OCI-LY1 (cell line): Measurements from ENCODE around the gene RTTN.

Source experiments
- H2AFZ ChIP-seq: fragments of 200-600 bp; sonication (generic), shearing (Covaris generic); 2 replicates; pipeline ENCODE4 v1.6.0; 2014; ENCODE audit warnings: antibody characterized with exemption, mild to moderate bottlenecking, low read length
- H3F3A ChIP-seq: fragments of 200-600 bp; sonication (generic), shearing (Covaris generic); 2 replicates; pipeline ENCODE4 v1.6.0; 2014; ENCODE audit warnings: mild to moderate bottlenecking, antibody characterized with exemption, low read length, moderate library complexity; ENCODE audit not compliant: insufficient read depth
- H3K27ac ChIP-seq: fragments of 200-600 bp; sonication (generic); 2 replicates; pipeline ENCODE4 v1.5.1; 2014; ENCODE audit warnings: low read length, mixed run types, mild to moderate bottlenecking, low read depth; ENCODE audit not compliant: poor library complexity, severe bottlenecking
- H3K27me3 ChIP-seq: fragments of 200-600 bp; sonication (generic); 2 replicates; pipeline ENCODE4 v1.6.0; 2014; ENCODE audit warnings: antibody characterized with exemption, mild to moderate bottlenecking, low read length, moderate library complexity; ENCODE audit not compliant: insufficient read depth
- H3K36me3 ChIP-seq: fragments of 200-600 bp; sonication (generic); 2 replicates; pipeline ENCODE4 v1.6.1; 2014; ENCODE audit warnings: mild to moderate bottlenecking, antibody characterized with exemption, low read length, moderate library complexity, mixed read lengths; ENCODE audit not compliant: insufficient read depth
- H3K4me1 ChIP-seq: fragments of 200-600 bp; sonication (generic); 2 replicates; pipeline ENCODE4 v1.5.1; 2014; ENCODE audit warnings: mild to moderate bottlenecking, low read length, moderate library complexity; ENCODE audit not compliant: insufficient read depth, severe bottlenecking
- H3K4me2 ChIP-seq: fragments of 200-600 bp; sonication (generic), shearing (Covaris generic); 2 replicates; pipeline ENCODE4 v1.6.1; 2014; ENCODE audit warnings: low read length
- H3K4me3 ChIP-seq: fragments of 200-600 bp; sonication (generic); 2 replicates; pipeline ENCODE4 v1.5.1; 2014; ENCODE audit warnings: low read length, low read depth, mild to moderate bottlenecking, mixed read lengths; ENCODE audit not compliant: poor library complexity, severe bottlenecking
- H3K79me2 ChIP-seq: fragments of 200-600 bp; shearing (Covaris generic); 2 replicates; pipeline ENCODE4 v1.6.1; 2016; ENCODE audit warnings: mixed run types, low read length, mixed read lengths; ENCODE audit not compliant: insufficient read depth
- H3K9ac ChIP-seq: fragments of 200-600 bp; sonication (generic), shearing (Covaris generic); 2 replicates; pipeline ENCODE4 v1.6.1; 2014; ENCODE audit warnings: mild to moderate bottlenecking, low read length, mixed read lengths
- H3K9me2 ChIP-seq: fragments of 200-600 bp; sonication (generic), shearing (Covaris generic); 2 replicates; pipeline ENCODE4 v1.6.1; 2014; ENCODE audit warnings: low read depth, mild to moderate bottlenecking, low read length, mixed read lengths
- H3K9me3 ChIP-seq: fragments of 200-600 bp; shearing (Covaris generic); 2 replicates; pipeline ENCODE4 v1.6.1; 2014; ENCODE audit warnings: low read length, mixed read lengths
- H4K20me1 ChIP-seq: fragments of 200-600 bp; sonication (generic), shearing (Covaris generic); 2 replicates; pipeline ENCODE4 v1.6.0; 2016; ENCODE audit warnings: mild to moderate bottlenecking, low read length; ENCODE audit not compliant: insufficient read depth
- EZH2 ChIP-seq: fragments of 200-600 bp; sonication (generic), shearing (Covaris generic); IDR thresholded peaks from 2 replicates; pipeline ENCODE4 v1.8.0; 2017; ENCODE audit warnings: borderline replicate concordance, mixed run types, mild to moderate bottlenecking, antibody characterized with exemption, low read length, moderate library complexity, mixed read lengths
- TF ChIP-seq, protein P1 (sequence below): fragments of 200-600 bp; sonication (generic), shearing (Covaris generic); IDR thresholded peaks from 2 replicates; pipeline ENCODE4 v1.5.1; 2017; ENCODE audit warnings: mild to moderate bottlenecking, antibody characterized with exemption, low read length, moderate library complexity, mixed read lengths

RTTN gene

DNA sequence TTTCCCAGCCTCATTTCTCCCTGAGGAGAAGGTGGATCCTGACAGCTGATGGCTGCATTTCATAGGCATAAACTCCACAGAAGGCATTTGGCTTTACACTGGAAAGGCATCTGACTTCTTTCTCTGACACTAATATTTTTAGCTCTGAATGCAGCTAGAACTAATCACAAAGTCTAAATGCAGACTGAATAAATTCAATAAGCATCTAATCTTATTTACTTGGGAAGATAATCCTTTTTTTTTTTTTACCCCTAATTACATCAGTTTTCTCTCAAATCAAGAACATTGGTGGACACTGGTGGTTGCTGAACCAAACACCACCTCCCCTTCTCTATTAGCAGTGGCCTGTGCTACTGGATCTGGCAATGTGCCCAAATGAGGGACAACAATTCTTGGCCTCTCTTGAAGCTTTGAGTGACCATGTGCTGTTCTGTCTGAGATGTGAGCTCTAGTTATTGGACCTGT, 206.9 kb downstream of the RTTN start:
- Histone ChIP-seq H4K20me1 (no peaks in the 10 kb centered on the region), H3K36me3 (no peaks in the 10 kb centered on the region), H3K4me3 (no peak overlapping the region), H3K9me2 (no peaks in the 10 kb centered on the region), H3K9ac (no peak overlapping the region), H3K27ac (no peak overlapping the region), H3K9me3 (no peaks in the 10 kb centered on the region), H3K4me2 (no peak overlapping the region), H2AFZ (no peak overlapping the region), H3K79me2 (no peaks in the 10 kb centered on the region), H3K27me3 (no peaks in the 10 kb centered on the region), H3F3A (no peaks in the 10 kb centered on the region), H3K4me1 (no peaks in the 10 kb centered on the region)
- TF ChIP-seq, protein P1, sequence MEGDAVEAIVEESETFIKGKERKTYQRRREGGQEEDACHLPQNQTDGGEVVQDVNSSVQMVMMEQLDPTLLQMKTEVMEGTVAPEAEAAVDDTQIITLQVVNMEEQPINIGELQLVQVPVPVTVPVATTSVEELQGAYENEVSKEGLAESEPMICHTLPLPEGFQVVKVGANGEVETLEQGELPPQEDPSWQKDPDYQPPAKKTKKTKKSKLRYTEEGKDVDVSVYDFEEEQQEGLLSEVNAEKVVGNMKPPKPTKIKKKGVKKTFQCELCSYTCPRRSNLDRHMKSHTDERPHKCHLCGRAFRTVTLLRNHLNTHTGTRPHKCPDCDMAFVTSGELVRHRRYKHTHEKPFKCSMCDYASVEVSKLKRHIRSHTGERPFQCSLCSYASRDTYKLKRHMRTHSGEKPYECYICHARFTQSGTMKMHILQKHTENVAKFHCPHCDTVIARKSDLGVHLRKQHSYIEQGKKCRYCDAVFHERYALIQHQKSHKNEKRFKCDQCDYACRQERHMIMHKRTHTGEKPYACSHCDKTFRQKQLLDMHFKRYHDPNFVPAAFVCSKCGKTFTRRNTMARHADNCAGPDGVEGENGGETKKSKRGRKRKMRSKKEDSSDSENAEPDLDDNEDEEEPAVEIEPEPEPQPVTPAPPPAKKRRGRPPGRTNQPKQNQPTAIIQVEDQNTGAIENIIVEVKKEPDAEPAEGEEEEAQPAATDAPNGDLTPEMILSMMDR: no peak
- no peak for TF ChIP-seq EZH2

DNA sequence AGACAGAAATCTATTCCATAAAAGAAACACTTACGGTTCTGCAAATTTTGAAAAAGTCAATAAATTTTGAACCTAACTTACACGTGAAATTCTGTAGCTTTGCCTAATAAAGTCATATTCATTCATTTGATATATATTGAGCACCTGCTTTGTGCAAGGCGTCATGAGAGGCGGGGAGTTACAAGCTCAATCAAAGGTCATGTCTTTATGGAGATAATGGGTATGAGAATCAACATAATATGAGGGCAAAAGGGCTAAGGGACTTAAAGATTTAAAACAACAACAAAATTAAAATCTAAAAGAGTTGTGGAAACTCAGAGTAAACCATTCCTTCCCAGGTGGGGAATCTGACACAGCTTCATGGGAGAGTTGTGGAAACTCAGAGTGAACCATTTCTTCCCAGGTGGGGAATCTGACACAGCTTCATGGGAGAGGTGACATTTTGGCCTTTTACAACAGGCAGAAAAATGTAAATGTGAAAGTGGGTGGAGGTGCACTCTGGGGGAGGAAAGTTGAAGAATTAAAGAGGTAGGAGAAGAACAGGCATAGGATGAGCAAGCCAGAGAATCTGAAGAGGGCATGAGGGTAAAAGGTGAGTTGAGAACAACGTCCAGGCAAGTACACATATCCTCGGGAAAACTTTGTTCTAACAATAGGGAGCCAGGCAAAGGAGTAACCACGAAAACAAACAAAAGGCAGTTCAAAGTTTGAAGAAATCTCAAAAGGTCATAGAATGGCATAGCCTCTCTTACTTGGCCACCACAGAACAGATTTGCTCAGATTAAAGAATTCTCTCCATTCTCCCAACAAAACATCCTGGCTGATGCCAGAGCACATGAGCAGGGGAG, 208.3 kb downstream of the RTTN start:
- Histone ChIP-seq H3K9ac (no peak overlapping the region), H3K27me3 (no peaks in the 10 kb centered on the region), H2AFZ (no peak overlapping the region), H3K27ac (no peak overlapping the region), H3K4me2 (no peak overlapping the region), H3K4me1 (no peaks in the 10 kb centered on the region), H3K4me3 (no peak overlapping the region), H3K9me2 (no peaks in the 10 kb centered on the region), H3K36me3 (no peaks in the 10 kb centered on the region), H3K79me2 (no peaks in the 10 kb centered on the region), H4K20me1 (no peaks in the 10 kb centered on the region), H3F3A (no peaks in the 10 kb centered on the region), H3K9me3 (no peaks in the 10 kb centered on the region)
- TF ChIP-seq, protein P1: no peak
- no peak for TF ChIP-seq EZH2

DNA sequence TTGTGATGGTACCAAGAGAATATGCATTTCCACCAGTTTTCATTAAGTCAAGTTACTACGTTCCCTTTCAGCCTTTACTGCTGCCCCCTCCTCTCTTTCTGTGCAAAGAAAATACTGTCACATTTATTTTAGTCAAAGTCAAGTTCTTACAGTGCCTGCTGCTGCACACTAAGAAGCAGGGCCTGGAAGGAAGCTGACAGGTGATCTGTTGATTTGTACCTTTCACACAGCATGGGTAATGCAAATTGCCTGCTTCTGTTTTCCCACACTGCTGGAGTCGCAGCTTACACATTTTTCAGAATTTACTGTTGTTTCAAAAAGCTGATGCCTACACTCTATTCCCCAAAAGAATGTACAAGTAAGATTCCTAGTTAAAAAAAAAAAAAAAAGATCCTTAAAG, 209.1 kb downstream of the RTTN start:
- no peak overlapping the region for H3K4me2 ChIP-seq
- no peaks in the 10 kb centered on the region for H4K20me1 ChIP-seq
- H3K9me2 ChIP-seq: no peaks in the 10 kb centered on the region
- H3K27ac ChIP-seq: no peak overlapping the region
- H3F3A ChIP-seq: no peaks in the 10 kb centered on the region
- no peaks in the 10 kb centered on the region for H3K79me2 ChIP-seq
- H3K27me3 ChIP-seq: no peaks in the 10 kb centered on the region
- H3K9me3 ChIP-seq: no peaks in the 10 kb centered on the region
- TF ChIP-seq EZH2: no peak
- TF ChIP-seq, protein P1: no peak
- no peaks in the 10 kb centered on the region for H3K36me3 ChIP-seq
- H2AFZ ChIP-seq: no peak overlapping the region
- no peak overlapping the region for H3K9ac ChIP-seq
- no peak overlapping the region for H3K4me3 ChIP-seq
- no peaks in the 10 kb centered on the region for H3K4me1 ChIP-seq
